ENCODE measurements around the gene CYP11A1.

CYP11A1 gene

DNA sequence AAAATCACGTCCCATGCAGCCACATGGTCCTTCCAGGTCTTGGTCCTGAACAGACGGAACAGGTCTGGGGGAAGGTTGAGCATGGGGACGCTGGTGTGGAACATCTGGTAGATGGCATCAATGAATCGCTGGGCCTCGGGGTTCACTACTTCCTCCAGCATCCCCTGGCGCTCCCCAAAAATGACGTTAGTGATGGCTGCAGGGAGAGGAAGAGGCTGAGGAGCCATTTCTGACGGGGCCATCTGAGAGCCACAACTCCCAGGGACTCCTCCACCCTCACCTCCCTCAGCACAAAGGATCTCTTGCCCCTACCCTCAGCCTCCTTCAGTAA, 23.7 kb downstream of the CYP11A1 start:
- no peak for DNase-seq

DNA sequence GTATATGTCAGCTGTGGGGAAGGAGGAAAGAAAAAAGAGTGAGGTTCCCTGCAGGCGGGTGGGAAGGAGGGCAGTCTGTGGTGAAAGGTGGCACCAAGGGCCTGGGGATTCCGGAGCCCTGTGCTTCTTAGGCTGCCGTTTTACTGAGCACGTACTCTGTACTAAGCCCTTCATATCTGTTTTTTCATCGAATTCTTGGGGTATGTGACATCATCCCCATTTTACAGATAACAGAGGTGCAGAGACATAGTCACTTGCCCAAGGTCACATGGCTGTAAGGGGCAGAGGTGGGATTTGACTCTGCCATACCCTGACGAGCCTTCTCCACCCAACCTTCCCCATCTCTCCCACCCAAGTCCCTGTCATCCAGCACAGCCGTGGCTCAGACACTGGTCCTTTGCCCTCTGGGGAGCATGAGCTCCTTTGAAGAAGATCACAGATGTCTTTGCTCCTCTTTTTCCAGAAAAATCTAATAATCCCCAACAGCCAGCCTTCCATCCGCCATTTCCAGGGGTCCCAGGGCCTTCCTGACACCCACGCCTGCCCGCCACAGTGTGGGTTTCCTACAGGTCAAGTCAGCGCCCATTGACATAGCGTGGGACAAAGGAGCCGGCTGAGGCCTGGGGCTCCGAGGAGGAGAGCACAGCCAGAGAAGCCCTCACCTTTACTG, 24.2 kb downstream of the CYP11A1 start:
- DNase-seq = no peak

DNA sequence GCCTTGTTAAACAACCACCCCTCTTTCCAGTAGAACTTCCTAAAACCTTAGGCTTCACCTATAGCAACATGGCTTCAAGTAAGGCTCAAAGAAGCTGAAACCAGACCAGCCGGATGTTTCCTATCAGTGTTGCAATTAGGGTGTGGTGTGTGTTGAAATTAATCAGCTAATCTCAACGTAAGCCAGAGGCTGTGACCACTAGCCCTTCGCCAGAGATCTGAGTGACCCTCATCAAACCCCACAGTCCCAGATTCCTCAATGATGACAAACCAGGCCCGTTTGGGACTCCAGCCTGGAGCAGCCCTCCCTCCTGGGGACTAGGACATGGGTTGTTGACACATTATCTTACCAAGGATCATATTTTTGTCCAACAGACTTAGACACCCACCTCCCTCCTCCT, 27.3 kb downstream of the CYP11A1 start:
- DNase-seq = no peak

DNA sequence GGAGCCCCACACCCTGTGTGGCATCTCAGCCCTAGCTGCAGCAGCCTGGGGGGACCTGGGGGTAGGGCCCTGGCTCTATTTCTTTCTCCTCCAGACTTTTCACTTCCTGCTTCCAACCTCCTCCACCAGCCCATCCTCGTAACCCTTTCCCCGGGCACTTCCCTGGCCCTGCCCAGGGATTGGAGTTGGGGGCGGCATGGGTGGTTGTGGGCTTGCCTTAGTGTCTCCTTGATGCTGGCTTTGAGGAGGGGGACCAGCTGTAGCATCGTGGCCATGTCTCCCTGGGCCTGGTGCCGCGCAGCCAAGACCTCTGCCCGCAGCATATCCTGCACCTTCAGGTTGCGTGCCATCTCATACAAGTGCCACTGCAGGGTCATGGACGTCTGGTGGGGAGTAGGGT, 28.1 kb downstream of the CYP11A1 start:
- DNase-seq = no peak

DNA sequence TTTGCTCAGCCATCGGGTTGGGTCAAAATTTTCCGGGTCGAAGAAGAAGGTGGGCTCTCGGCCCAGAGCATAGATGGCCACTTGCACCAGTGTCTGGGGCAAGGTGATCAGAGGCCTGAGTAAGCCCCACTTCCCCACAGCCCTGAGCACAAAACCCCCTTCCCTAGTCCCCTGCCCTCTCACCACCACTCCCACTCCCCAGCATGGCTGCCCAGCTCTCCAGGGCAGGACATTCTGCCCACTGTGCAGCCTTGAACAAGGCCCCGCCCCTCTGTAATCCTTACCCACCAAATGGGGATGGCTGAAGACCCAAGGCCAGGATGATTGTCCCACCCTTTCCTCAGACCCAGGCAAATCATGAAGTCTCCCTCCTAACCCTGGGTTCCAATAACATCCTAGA, 28.8 kb downstream of the CYP11A1 start:
- no peak for DNase-seq

DNA sequence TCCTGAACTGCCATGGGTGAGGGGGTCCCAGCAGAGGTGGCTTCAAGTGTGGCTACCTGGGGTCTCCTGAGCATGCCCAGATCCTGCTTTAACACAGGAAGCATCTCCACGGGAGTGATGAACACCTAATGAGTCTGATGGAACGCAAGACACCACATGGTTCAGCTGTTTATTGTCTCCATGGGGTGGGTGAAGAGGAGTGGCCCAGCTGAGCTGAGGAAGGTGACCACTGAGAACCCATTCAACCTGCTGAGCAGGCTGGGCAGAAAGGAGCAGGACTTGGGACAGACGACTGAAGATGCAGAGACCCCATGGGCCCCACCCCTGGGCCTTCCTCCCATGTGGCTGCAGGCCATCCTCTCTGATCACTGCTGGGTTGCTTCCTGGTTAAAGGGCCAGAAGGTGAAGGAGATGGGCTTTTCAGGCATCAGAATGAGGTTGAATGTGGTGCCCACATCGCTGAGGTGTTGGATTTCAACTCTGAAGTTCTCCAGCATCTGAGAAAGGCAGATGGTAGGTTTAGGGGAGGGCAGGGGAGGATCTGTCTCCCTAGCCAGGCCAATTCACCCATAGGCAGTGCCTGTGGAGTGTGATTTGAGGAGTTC, 29.7 kb downstream of the CYP11A1 start:
- no peak for DNase-seq

DNA sequence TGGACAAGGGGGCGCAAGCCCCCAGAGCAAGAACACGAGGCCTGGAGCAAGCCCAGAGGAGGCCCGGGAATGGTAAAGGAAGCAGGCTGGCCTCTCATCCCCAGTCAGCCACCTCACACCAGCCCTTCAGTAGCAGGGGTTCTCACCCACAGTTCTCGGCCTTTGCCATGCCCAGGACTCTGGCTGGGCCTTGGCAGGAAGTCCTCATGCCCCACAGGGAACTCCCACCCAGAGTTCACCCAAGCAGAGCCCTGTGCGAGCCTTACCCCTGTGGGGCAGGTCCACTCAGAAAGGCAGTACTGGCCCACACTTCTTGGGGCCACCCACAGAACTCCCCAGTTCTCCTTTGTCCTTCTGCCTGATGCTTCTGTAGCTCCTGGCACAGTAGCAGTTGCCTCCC, 30.3 kb downstream of the CYP11A1 start:
- DNase-seq = no peak

DNA sequence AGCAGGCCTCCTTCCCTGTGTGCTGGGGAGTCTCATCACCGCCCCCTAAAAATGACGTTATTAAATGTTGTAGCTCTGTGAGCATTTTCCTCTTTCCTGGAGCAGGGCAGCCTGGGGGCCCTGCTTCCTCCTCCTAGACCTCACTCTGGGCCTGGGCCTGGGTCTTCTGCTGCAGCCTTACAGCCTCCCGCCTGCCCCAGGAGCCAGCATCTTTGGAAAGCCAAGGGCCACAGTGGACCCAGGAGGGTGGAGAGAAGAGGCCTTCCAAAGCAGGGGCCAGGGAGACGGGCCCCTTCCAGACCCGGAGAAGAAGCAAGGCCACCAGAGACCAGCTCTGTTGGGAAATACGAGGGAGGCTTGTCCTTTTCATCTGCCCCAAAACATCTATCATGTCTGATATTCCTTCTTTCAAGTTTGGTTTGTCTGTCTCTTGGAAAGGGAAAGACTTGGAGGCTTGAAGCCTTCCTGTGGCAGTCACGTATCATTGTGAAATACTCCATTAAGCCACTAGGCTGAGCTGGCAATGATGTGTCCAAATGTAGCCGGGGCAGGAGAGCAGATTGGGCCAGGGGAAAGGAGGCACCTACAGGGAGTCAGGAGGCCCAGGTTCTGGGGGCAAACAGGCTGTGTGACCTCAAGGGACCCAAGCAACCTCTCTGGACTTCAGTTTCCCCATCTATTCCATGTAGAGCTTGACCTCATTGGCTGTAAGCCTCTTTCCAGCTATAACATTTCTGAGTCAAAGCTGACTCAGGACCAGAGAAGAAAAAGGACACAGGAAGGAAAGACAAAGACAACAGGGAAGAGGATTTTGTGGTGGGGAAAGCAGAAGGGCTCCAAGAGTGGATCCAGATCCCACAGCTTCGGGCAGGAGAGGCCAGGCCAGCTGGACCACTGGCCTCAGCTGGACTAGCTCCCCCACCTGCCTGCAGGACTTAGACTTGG, 31.1 kb downstream of the CYP11A1 start:
- no peak for DNase-seq

DNA sequence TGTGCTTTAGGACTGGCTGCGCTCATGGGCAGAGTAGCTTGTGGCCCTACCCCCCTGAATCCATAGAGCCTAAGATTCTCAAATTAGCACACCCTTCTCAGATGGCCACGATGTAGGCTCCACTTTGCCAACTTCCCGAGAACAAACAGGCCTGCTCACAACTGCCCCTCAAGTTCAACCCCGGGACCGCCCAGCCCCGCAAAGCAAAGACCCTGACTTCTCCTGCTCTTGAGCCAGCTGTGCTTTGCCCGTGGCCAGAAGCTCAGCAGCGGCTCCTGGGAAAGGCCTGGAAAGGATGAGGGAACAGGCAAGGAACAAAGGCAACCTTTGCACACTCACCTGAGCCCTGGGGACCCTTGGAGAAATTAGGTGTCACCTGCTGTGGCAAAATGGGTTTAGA, 32.0 kb downstream of the CYP11A1 start:
- DNase-seq = no peak

DNA sequence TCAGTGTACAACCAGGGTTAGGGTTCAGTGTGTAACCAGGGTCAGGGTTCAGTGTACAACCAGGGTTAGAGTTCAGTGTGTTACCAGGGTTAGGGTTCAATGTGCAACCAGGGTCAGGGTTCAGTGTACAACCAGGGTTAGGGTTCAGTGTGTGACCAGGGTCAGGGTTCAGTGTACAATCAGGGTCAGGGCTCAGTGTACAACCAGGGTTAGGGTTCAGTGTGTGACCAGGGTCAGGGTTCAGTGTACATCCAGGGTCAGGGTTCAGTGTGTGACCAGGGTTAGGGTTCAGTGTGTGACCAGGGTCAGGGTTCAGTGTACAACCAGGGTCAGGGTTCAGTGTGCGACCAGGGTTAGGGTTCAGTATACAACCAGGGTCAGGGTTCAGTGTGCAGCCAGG, 33.3 kb downstream of the CYP11A1 start:
- DNase-seq = no peak

DNA sequence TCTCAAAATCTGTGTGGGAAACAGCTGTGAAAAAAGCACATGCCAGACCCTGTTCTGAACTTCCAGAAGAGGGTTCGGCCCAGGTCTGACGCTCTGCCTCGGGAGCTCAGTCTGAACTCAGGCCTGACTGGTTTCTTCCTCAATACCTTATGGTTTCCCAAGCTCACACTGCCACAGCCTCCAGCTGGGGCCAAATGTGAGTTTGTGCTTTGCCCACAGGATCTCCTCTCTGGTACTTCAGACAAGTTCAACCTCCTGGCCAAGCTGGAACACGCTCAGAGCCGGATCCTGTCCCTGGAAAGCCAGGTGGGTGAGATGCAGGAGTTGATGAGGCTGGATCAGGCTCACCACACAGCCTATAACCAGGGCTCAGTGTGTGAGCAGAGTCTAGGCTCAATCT, 33.8 kb downstream of the CYP11A1 start:
- DNase-seq = no peak

DNA sequence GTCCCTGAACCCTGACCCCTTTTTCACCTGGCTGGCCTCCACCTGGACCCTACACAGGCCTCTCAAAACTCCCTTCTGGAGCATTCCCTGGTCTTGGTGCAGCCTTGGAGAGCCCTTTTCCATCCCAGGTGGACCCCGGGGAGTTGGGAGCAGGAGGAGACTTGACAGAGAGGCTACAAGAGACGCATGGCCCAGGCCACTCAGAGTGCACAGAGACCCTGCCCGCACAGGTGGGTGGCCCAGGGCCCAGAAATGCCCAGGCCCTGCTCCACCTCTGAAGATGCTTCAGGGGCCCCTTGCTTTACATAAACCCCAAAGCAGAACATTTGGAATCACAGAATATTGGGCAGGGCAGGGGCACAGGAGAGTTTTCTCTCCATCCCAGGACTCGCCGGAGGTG, 34.4 kb downstream of the CYP11A1 start:
- DNase-seq = no peak

DNA sequence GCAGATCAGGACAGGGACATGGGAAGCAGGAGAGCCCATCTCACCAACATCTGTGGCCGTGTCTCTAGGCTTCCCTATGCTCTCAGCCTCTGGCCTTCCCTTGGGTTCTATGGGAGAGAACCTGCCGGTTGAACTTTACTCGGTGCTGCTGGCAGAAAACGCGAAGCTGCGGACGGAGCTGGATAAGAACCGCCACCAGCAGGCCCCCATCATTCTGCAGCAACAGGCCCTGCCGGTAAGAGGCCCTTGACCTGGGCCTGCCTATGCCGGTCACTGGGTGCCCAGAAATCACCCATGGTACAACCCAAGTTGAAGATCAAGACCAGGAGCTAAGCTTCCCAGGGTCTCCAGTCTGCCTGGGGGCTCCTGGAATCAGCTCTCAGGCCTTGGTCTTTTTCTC, 34.8 kb downstream of the CYP11A1 start:
- DNase-seq = no peak

DNA sequence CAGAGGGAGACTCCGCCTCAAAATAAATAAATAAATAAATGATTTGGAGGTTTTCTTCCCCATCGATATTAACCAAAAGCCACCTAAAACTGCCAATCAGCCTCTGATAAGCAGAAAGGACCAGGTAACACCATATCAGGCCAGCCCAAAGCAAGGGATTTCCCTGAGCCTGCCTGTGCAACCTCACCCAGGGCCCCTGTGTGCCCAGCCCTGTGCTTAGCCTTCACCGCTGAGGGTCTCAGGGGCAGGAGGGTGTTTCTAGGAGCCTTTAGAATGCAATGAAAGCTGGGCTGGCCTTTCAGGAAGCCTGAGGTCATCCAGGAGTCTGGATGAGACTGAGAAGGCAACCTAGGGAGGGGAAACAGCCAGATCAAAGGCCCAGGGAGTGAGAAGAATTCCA, 35.4 kb downstream of the CYP11A1 start:
- no peak for DNase-seq

DNA sequence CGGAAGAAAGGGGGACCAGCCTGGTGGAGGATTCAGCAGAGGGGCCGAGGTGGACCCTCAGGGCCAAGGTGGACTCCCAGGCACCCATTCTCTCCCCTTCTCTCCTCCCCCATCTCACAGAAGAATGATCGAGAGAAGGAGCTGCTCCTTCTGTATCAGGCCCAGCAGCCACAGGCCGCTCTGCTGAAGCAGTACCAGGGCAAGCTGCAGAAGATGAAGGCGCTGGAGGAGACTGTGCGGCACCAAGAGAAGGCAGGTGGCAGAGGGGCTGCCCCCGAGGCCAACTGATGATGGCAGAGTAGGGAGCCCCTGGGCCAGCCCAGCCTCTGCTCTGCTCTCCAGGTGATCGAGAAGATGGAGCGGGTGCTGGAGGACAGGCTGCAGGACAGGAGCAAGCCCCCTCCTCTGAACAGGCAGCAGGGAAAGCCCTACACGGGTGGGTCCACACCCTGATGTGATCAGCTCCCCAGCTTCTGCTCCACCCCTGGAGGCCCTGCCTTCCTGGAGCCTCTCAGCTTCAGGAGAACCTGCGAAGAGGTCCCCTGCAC, 36.5 kb downstream of the CYP11A1 start:
- DNase-seq = no peak

DNA sequence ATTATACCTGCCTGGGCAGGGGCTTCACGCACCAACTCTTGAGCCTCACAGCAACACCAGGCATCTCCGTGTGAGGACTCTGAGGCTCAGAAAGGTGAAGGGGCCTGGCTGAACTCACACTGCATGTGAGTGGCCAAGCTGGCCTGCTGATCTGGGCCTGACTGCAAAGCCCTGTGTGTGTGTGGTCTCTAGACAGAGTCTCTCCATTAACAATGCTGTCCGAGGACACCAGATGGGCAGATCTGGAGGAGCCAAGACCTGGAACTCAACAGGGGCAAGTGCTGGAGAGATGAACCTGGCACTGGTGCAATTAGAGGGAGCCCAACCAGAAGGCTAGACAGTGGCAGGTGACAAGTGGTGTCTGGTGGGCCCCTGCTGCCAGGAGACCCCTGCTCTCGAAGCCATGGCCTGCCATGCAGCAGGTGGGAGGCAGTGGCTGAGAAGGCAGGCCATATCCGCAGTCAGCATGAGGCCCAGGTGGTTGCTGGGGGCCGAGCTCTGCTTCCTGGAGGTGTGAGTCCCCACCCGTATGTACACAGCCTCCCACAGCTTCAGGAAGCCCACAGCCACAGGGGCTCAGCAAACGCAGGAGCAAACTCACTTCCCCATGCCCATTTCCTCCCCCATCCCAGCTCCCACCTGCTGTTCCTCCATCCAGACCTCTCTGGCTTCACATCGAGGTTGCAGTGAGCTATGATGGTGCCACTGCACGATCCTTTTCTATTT, 39.0 kb downstream of the CYP11A1 start:
- no peak for DNase-seq

DNA sequence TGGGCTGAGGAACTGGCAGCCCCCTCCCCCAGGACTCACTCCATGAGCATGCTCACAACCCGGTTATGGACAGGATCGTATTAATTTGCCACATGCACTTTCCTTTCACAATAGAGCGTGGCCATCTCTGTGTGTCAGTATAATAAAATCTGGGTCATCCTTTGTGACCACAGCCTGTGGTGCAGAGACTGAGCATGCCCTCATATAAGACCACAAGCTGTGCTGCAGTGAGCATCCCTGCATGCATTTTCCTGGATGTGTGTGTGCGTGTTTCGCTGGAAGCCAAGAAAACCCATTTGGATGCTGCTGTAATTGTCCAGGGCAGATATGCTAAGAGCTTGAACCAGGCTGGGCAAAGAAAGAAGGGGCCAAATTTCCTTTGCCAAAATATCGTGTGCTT, 39.7 kb downstream of the CYP11A1 start:
- no peak for DNase-seq

DNA sequence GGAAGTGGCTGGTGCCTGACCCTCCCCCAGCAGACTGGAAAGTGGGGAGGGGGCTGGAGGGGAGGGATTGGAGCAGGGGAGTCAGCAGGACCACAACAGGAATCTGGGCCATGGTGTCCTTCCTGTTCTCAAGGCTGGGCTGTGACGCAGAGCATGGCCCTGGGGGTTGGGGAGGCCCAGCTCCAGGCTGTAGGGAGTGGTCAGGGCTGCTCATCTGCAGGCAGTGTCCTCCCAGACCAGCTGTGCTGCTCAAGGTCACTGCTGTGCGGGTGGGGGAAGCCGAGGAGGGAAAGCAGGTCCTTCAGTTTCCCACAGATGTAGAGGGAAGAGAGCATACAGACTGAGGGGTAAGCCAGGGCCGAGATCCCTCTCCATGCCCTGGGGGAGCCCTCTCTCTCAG, 40.7 kb downstream of the CYP11A1 start:
- no peak for DNase-seq

DNA sequence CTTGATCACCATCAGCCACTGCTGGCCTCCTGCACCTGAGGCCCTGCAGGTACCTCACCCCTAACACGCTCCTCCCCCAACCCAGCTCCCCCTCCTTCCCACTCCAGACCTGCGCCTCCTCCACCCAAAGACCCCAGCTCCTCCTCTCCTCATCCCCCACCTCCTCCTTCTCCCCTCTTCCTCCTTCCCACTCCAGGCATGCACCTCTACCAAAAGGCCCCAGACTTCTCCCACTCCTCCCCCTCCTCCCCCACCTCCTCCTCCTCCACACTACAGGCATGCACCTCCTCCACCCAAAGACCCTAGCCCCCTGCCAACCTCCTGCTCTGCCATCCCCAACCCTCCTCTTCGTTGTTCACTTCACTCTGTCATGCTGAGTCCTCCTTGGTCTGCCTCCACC, 42.7 kb downstream of the CYP11A1 start:
- no peak for DNase-seq

DNA sequence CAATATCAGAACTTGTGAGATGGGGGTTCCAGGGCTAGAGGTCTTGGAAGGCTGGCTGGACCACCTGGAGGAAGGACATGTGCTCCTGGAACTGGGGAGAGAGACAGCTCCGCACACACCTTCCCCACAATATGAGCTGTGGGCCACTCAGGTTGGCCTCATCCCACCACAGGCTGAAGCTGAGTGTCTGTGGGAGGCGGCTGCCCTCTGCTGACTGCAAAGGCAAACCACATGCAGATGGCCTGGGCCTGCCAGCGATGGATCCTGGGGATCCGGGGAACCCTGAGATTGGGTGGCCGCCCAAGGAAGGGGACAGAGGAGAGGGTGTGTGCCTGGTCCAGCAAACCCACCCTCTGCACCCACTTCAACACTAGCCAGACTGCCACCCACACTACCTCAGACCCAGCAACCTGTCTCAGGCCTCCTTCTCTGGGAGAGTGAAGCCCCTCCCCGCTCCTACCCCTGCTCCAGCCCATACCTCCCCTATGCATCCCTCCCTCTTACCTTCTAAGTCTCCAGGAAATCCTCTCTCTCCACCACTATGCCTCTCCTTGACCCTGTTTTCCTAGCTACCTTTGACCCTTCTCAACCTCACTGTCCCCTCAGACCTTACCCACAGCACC, 44.8 kb downstream of the CYP11A1 start:
- DNase-seq = peak; percentile 22 to 32

DNA sequence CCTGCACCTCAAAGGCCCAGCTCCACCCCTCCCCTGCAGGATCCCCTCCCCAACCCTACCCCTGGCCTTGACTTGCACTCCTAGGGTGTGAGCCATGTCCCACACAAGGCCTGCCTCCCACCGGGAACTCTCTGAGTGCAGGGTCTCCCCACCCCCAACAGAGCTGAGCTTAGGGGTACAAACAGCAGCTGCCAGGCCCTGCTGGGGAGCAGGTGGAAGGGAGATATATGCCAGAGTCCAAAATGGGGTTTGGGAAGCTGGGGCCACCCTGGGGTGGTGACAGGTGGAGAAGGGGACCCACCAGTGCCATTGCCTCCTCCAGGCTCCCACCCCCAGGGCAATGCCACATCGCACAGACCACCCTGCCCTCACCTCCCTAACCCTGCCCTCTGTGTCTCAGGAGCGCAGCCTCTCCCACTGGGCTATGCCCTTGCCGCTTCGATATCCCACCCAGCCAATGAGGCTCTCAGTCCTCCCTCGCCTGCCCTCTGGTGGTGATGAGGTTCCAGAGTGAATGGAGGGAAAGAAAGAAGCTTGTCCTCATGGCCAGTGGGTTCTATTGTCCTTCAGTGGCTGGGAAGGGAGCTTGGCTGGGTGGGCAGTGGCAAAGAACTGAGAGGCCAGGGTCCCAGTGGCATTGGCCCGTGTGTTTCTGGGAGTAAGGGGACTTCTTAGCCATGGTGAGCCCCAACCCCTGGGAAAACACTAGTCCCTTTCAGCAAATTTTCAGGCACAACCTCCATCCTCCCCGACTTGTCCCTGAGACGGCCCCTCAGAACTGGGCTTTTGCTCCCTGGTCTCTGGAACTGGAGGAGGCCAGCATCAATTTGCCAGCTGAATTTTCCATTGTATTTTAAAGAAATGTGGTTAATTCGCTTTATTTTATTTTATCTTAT, 46.8 kb downstream of the CYP11A1 start:
- no peak for DNase-seq
